Left ventricle myocardium inferior (tissue), 1 donor: ENCODE results near the gene ABR. TPM values are rescaled to one million over a fixed set of nuclear protein-coding genes. Genes with fewer than 3 reads are reported as not detected.
A peak's percentile ranks its signal among the peaks of the same experiment; 100 is the strongest.

ENCODE experiments used
- DNase-seq: peaks from one replicate; pipeline ENCODE4 v3.0.0-alpha.2; 2020
- H3K27ac ChIP-seq: fragments of 200-600 bp; replicated peaks from 2 replicates; pipeline ENCODE4 v1.8.0; 2021
- H3K27me3 ChIP-seq: fragments of 200-600 bp; 2 replicates; pipeline ENCODE4 v1.8.0; 2021; ENCODE audit warnings: low read depth
- H3K36me3 ChIP-seq: fragments of 200-600 bp; 2 replicates; pipeline ENCODE4 v1.8.0; 2021
- H3K4me1 ChIP-seq: fragments of 200-600 bp; 2 replicates; pipeline ENCODE4 v1.8.0; 2021
- H3K4me3 ChIP-seq: fragments of 200-600 bp; 2 replicates; pipeline ENCODE4 v1.8.0; 2021; ENCODE audit warnings: mild to moderate bottlenecking, moderate library complexity
- H3K9me3 ChIP-seq: fragments of 200-600 bp; replicated peaks from 2 replicates; pipeline ENCODE4 v1.8.0; 2021
- CTCF ChIP-seq: fragments of 200-600 bp; IDR thresholded peaks from 2 replicates; pipeline ENCODE4 v1.8.0; 2021; ENCODE audit warnings: antibody characterized with exemption, mild to moderate bottlenecking, borderline replicate concordance
- intact Hi-C: fragments of 100-400 bp; cut with micrococcal nuclease; formaldehyde crosslinking; loops from one replicate; pipeline ENCODE4 v1.11.0; 2022
- total RNA-seq: library from RNA; stranded (reverse); fragmentation: NEBNext Ultra II Directional; extraction: Animal tissue kit (Norgen Biotek cat#: 25700); gene quantifications from one replicate; pipeline ENCODE4 v1.2.1, GENCODE V29; 2021
- donor health status: DM: no; HTN: yes; CAD: no; lungs with severe emphysema.

ABR gene
- total RNA-seq, 1 donor from 2014 or later, result 170 TPM

- H3K9me3 ChIP-seq, result no peaks in the 10 kb centered on the region
- DNase-seq, result no peak
- H3K4me1 ChIP-seq, result peaks cover 82% of the 10 kb centered on the region
- H3K27ac ChIP-seq, result peak overlapping the region; percentile 94
- peak overlapping the region; percentile 52 for H3K4me3 ChIP-seq
- no peaks in the 10 kb centered on the region for H3K27me3 ChIP-seq
- TF ChIP-seq CTCF, result no peak
- intact Hi-C loops, result no loop called here
- H3K36me3 ChIP-seq, result peaks cover 27% of the 10 kb centered on the region
Observed at GRCh38 chr17:1038459-1039122, 141.2 kb downstream of the ABR start.

- H3K4me1 ChIP-seq, result peaks cover 79% of the 10 kb centered on the region
- intact Hi-C loops, result no loop called here
- peaks cover 26% of the 10 kb centered on the region for H3K36me3 ChIP-seq
Observed at GRCh38 chr17:1037238-1037879, 142.4 kb downstream of the ABR start.

GRCh38 chr17:1036845-1037237 is 142.9 kb downstream of the ABR start:
- Histone ChIP-seq H3K36me3 (peaks cover 21% of the 10 kb centered on the region), H3K9me3 (no peaks in the 10 kb centered on the region), H3K27me3 (no peaks in the 10 kb centered on the region), H3K4me3 (no peak overlapping the region), H3K27ac (peak overlapping the region; percentile 94), H3K4me1 (peaks cover 83% of the 10 kb centered on the region)
- DNase-seq, result no peak
- TF ChIP-seq CTCF, result no peak
- intact Hi-C loops, result no loop called here

More at GRCh38 chr17:1037238-1037879, 142.4 kb downstream of the ABR start:
- Histone ChIP-seq H3K9me3 (no peaks in the 10 kb centered on the region), H3K27me3 (no peaks in the 10 kb centered on the region), H3K27ac (peak overlapping the region; percentile 94), H3K4me3 (no peak overlapping the region)
- no peak for TF ChIP-seq CTCF
- no peak for DNase-seq

GRCh38 chr17:1036171-1036844 is 143.5 kb downstream of the ABR start:
- Histone ChIP-seq H3K27me3 (no peaks in the 10 kb centered on the region), H3K9me3 (no peaks in the 10 kb centered on the region), H3K4me1 (peaks cover 81% of the 10 kb centered on the region), H3K27ac (peak overlapping the region; percentile 48), H3K36me3 (peaks cover 19% of the 10 kb centered on the region), H3K4me3 (no peak overlapping the region)
- DNase-seq, result no peak
- no peak for TF ChIP-seq CTCF
- intact Hi-C loops, result no loop called here

GRCh38 chr17:1035546-1036170 is 144.1 kb downstream of the ABR start:
- Histone ChIP-seq H3K27ac (peak overlapping the region; percentile 48), H3K4me3 (no peak overlapping the region), H3K27me3 (no peaks in the 10 kb centered on the region), H3K9me3 (no peaks in the 10 kb centered on the region), H3K4me1 (peaks cover 81% of the 10 kb centered on the region), H3K36me3 (peaks cover 19% of the 10 kb centered on the region)
- DNase-seq, result no peak
- intact Hi-C loops, result no loop called here
- no peak for TF ChIP-seq CTCF
